Spinal cord (tissue), 10 donors: Measurements from ENCODE around the gene MTREX. TPM values are rescaled to one million over a fixed set of nuclear protein-coding genes. Genes with fewer than 3 reads are reported as not detected.

ENCODE experiments used
- DNase-seq, 6 donors: peaks; one replicate each; pipeline versions ENCODE4 v3.0.0 to v3.0.0-alpha.2; 2013 to 2015; ENCODE audit warnings: low spot score in 6 of 6, low read depth in 4 of 6
- H3K27ac ChIP-seq: one replicate; pipeline ENCODE4 v1.5.1; 2013; ENCODE audit warnings: low read depth, low read length, control low read depth
- H3K27me3 ChIP-seq: one replicate; pipeline ENCODE4 v1.6.1; 2013; ENCODE audit warnings: low read length; ENCODE audit not compliant: control insufficient read depth, insufficient read depth
- H3K36me3 ChIP-seq: one replicate; pipeline ENCODE4 v1.6.1; 2013; ENCODE audit warnings: low read length; ENCODE audit not compliant: control insufficient read depth, insufficient read depth
- H3K4me1 ChIP-seq: one replicate; pipeline ENCODE4 v1.6.1; 2013; ENCODE audit warnings: low read length; ENCODE audit not compliant: control insufficient read depth, insufficient read depth
- H3K4me3 ChIP-seq: one replicate; pipeline ENCODE4 v1.5.1; 2013; ENCODE audit warnings: low read depth, low read length, control low read depth
- H3K9me3 ChIP-seq: one replicate; pipeline ENCODE4 v1.6.1; 2013; ENCODE audit warnings: low read length; ENCODE audit not compliant: control insufficient read depth, insufficient read depth
- WGBS: methylation state at CpG from one replicate; pipeline ENCODE4 v1.1.5; 2013; ENCODE audit warnings: missing lambda C conversion rate; ENCODE audit not compliant: insufficient coverage; 5-methylcytosine and 5-hydroxymethylcytosine counted together
- long read RNA-seq, 4 donors: transcript quantifications; one replicate each; lab custom pipeline, GENCODE V29; 2026
- polyA plus RNA-seq, 2 donors: library from polyadenylated mRNA; unstranded; fragments of 120-200 nt; gene quantifications; one replicate each; pipeline ENCODE4 v1.2.1, GENCODE V29; 2013; ENCODE audit not compliant: insufficient read length in 2 of 2
- total RNA-seq, 2 donors: library from RNA; depleted of rRNA in 1 of 2; stranded (reverse); fragments of 120-200 nt in 1 of 2; fragments of >200 nt in 1 of 2; gene quantifications; one replicate each; pipeline versions ENCODE4 v1.2.3 to v1.2.4, GENCODE V29; 2013 to 2014
- donor health status: healthy.

MTREX gene
- total RNA-seq (10 to 100 TPM; 76.9 to 92.6 TPM), polyA plus RNA-seq (10 to 100 TPM; 58.9 to 65.6 TPM)
- long read RNA-seq, donor 1, full-length matches to known transcripts, result 5 of 5 reads
- long read RNA-seq, donor 1, partial matches to known transcripts, result 0 of 5 reads
- long read RNA-seq, donor 1, other reads (novel, unspliced or antisense), result 0 of 5 reads
- long read RNA-seq, donor 2, full-length matches to known transcripts, result 3 of 3 reads
- long read RNA-seq, donor 2, partial matches to known transcripts, result 0 of 3 reads
- long read RNA-seq, donor 2, other reads (novel, unspliced or antisense), result 0 of 3 reads
- long read RNA-seq, donor 3, partial matches to known transcripts, result 24 of 35 reads
- long read RNA-seq, donor 3, other reads (novel, unspliced or antisense), result 11 of 35 reads
- long read RNA-seq, donor 4, full-length matches to known transcripts, result 5 of 226 reads
- long read RNA-seq, donor 4, partial matches to known transcripts, result 221 of 226 reads
- long read RNA-seq, donor 4, other reads (novel, unspliced or antisense), result 0 of 226 reads

GRCh38 chr5:55307383-55308253, at the start of gene MTREX, which contains the start of gene DHX29:
Gene MTREX (plus strand): TSS chr5:55307989. CDS start chr5:55308014, 25 bp downstream.
Gene DHX29 (minus strand): TSS chr5:55307694. CDS start chr5:55307573, 121 bp downstream.
- Histone ChIP-seq H3K9me3 (no peaks in the 10 kb centered on the region), H3K4me1 (no peaks in the 10 kb centered on the region), H3K27ac (peak within 1 kb of the TSS; percentile 97), H3K36me3 (no peaks in the 10 kb centered on the region), H3K4me3 (peak within 1 kb of the TSS; percentile 97), H3K27me3 (no peaks in the 10 kb centered on the region)
- peak; percentile 89 to 98 (median 91) for DNase-seq
- under 1% methylated on average over 57 of the region's 62 CpGs for WGBS

- Histone ChIP-seq H3K27ac (no peak overlapping the region), H3K4me3 (no peak overlapping the region), H3K36me3 (peaks cover 14% of the 10 kb centered on the region), H3K4me1 (no peaks in the 10 kb centered on the region), H3K27me3 (no peaks in the 10 kb centered on the region), H3K9me3 (no peaks in the 10 kb centered on the region)
- DNase-seq, result no peak
- WGBS, result no CpG with 5 or more reads among the region's 3 CpGs
Measured at GRCh38 chr5:55258339-55258738, 49.5 kb upstream of the MTREX start.

DNA sequence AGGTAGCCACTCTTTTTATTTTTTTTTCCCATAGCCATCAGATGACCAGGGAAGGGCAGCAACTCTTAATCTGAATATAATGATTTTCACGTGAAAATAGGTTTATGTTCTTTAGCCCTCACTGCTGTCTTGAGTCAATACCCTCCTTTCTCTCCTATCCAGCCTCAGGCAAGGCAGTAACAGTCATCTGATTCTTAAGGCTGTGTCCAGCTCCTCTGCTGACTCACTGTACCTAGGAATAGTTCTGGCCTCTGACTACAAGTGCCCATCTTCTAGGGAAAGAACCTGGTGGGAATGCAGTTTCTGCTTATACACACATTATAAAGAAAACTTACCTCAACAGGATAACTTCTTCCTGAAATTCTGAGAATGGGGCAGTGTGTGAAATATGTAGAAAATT, 31.0 kb upstream of the MTREX start:
- DNase-seq, result no peak
- peaks cover 19% of the 10 kb centered on the region for H3K36me3 ChIP-seq
- H3K4me3 ChIP-seq, result no peak overlapping the region
- no peaks in the 10 kb centered on the region for H3K4me1 ChIP-seq
- H3K27ac ChIP-seq, result no peak overlapping the region
- H3K27me3 ChIP-seq, result no peaks in the 10 kb centered on the region
- no peaks in the 10 kb centered on the region for H3K9me3 ChIP-seq
- 100% methylated on average over 1 of the region's 1 CpG for WGBS

DNA sequence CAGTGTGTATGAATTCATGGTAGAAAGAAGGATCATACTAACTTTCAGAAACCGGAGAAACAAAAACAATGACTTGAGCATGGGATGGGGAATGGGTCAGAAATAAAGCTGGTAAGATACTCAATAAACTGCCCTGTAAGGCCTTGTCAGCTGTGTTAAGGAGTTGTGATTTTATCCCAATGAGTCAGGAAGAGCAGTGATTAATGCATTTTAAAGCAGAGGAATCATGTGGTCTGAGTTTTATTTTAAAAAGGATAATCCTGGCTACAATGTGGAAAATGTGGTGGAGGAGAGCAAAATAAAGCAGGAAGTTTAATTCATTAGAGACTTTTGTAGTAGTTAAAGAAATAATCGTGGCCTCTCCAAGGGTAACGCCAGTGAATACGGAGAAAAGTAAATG, 29.0 kb upstream of the MTREX start:
- Histone ChIP-seq H3K36me3 (peaks cover 13% of the 10 kb centered on the region), H3K4me1 (no peaks in the 10 kb centered on the region), H3K27me3 (no peaks in the 10 kb centered on the region), H3K9me3 (no peaks in the 10 kb centered on the region), H3K4me3 (no peak overlapping the region), H3K27ac (no peak overlapping the region)
- WGBS, result 100% methylated on average over 4 of the region's 4 CpGs
- DNase-seq, result no peak

DNA sequence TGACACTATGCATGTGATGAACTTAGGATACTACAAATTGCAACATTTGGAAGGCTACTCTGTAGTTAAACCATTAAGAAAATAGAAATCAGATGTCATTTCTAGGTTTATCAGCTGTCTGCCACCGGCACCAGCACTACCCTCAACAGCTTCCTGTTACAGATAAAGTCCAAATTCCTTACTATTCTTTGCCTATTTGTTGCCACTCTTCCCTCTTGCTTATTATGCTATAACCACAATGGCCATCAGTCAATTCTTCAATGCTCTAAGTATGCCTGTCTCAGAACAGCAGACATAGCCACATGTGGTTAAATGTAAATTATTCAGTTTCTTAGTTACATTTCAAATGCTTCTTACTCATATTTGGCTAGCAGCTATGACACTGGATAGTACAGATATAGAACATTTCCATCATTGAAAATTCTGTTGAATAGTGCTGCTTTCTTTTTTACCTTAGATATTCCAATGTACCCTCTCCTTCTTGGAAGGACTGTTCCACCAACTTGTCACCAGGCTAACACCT, 21.3 kb upstream of the MTREX start:
- Histone ChIP-seq H3K4me3 (no peak overlapping the region), H3K27ac (no peak overlapping the region), H3K4me1 (no peaks in the 10 kb centered on the region), H3K36me3 (peaks cover 23% of the 10 kb centered on the region), H3K9me3 (no peaks in the 10 kb centered on the region), H3K27me3 (no peaks in the 10 kb centered on the region)
- 100% methylated on average over 1 of the region's 1 CpG for WGBS
- DNase-seq, result no peak

- no peak for DNase-seq
- Histone ChIP-seq H3K27ac (no peak overlapping the region), H3K4me1 (no peaks in the 10 kb centered on the region), H3K4me3 (no peak overlapping the region), H3K36me3 (peaks cover 33% of the 10 kb centered on the region), H3K27me3 (no peaks in the 10 kb centered on the region), H3K9me3 (no peaks in the 10 kb centered on the region)
Measured at GRCh38 chr5:55289808-55290207, 18.0 kb upstream of the MTREX start.

- Histone ChIP-seq H3K9me3 (no peaks in the 10 kb centered on the region), H3K4me3 (no peak overlapping the region), H3K4me1 (no peaks in the 10 kb centered on the region), H3K27me3 (no peaks in the 10 kb centered on the region), H3K36me3 (peaks cover 33% of the 10 kb centered on the region), H3K27ac (no peak overlapping the region)
- WGBS, result no CpG with 5 or more reads among the region's 2 CpGs
- no peak for DNase-seq
Measured at GRCh38 chr5:55290991-55291390, 16.8 kb upstream of the MTREX start.

DNA sequence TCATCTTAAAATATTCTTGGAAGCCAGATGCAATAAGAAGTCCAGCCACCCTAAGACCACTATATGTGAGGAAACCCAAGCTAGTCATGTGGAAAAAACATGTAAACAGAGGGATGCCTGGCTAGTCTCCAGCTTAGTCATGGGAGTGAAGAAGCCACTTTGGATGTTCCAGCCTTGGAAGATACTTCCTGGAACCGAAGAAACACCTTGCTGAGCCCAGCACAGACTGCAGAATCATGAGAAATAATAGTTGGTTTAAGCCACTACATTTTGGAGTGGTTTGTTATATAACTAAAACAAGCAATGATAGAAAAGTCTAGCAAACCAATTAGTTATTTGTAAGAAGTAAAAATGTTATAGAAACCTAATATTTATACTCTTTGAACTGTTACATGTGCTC, 12.9 kb upstream of the MTREX start:
- H3K36me3 ChIP-seq, result peaks cover 16% of the 10 kb centered on the region
- H3K9me3 ChIP-seq, result no peaks in the 10 kb centered on the region
- WGBS, result no CpG with 5 or more reads among the region's 1 CpG
- no peak overlapping the region for H3K27ac ChIP-seq
- DNase-seq, result no peak
- H3K4me1 ChIP-seq, result no peaks in the 10 kb centered on the region
- H3K4me3 ChIP-seq, result no peak overlapping the region
- H3K27me3 ChIP-seq, result no peaks in the 10 kb centered on the region

- Histone ChIP-seq H3K4me1 (no peaks in the 10 kb centered on the region), H3K27me3 (no peaks in the 10 kb centered on the region), H3K9me3 (no peaks in the 10 kb centered on the region), H3K27ac (no peak overlapping the region), H3K36me3 (peaks cover 2% of the 10 kb centered on the region), H3K4me3 (no peak overlapping the region)
- WGBS, result no CpG with 5 or more reads among the region's 2 CpGs
- no peak for DNase-seq
Measured at GRCh38 chr5:55300890-55301289, 6.9 kb upstream of the MTREX start.
